HG03103 (cell line): ENCODE results near the gene ATP2A1.
"Not testable (repeated sequence)": the region's sequence is repeated elsewhere in the genome, so short reads cannot be mapped to it uniquely, and the experiment has no call there.

Source experiments
- ATAC-seq: cut with Tn5 transposase; IDR thresholded peaks from one replicate; pipeline ENCODE4 v1.9.1; 2021; ENCODE audit warnings: low read depth; ENCODE audit not compliant: unreplicated experiment

ATP2A1 gene

GRCh38 chr16:28880589-28880915 is 2.3 kb downstream of the ATP2A1 start:
- no peak for ATAC-seq

- no peak for ATAC-seq
Measured at GRCh38 chr16:28880955-28881354, 2.7 kb downstream of the ATP2A1 start.

- not testable (repeated sequence) for ATAC-seq
Measured at GRCh38 chr16:28881565-28881964, 3.3 kb downstream of the ATP2A1 start.

GRCh38 chr16:28882551-28883160 is 4.4 kb downstream of the ATP2A1 start:
- no peak for ATAC-seq

- no peak for ATAC-seq
Measured at GRCh38 chr16:28883221-28883996, 5.1 kb downstream of the ATP2A1 start.

GRCh38 chr16:28884045-28884444 is 5.8 kb downstream of the ATP2A1 start:
- no peak for ATAC-seq

- no peak for ATAC-seq
Measured at GRCh38 chr16:28886945-28887344, 8.7 kb downstream of the ATP2A1 start.

GRCh38 chr16:28890355-28890754 is 12.1 kb downstream of the ATP2A1 start:
- not testable (repeated sequence) for ATAC-seq

- no peak for ATAC-seq
Measured at GRCh38 chr16:28891964-28892890, 13.9 kb downstream of the ATP2A1 start.

GRCh38 chr16:28893291-28893690 is 15.0 kb downstream of the ATP2A1 start:
- ATAC-seq: no peak

- no peak for ATAC-seq
Measured at GRCh38 chr16:28895609-28896008, 17.3 kb downstream of the ATP2A1 start.

- ATAC-seq: no peak
Measured at GRCh38 chr16:28897826-28898225, 19.5 kb downstream of the ATP2A1 start.

- no peak for ATAC-seq
Measured at GRCh38 chr16:28898266-28898665, 20.0 kb downstream of the ATP2A1 start.

- ATAC-seq: no peak
Measured at GRCh38 chr16:28898942-28899341, 20.7 kb downstream of the ATP2A1 start.

- no peak for ATAC-seq
Measured at GRCh38 chr16:28899882-28900590, 21.7 kb downstream of the ATP2A1 start.

- ATAC-seq: no peak
Measured at GRCh38 chr16:28900601-28901000, 22.3 kb downstream of the ATP2A1 start.

- no peak for ATAC-seq
Measured at GRCh38 chr16:28901862-28902261, 23.6 kb downstream of the ATP2A1 start.

- no peak for ATAC-seq
Measured at GRCh38 chr16:28902909-28903308, 24.6 kb downstream of the ATP2A1 start.

- no peak for ATAC-seq
Measured at GRCh38 chr16:28903344-28904042, 25.2 kb downstream of the ATP2A1 start.

GRCh38 chr16:28904363-28904762 is 26.1 kb downstream of the ATP2A1 start:
- no peak for ATAC-seq
